ENCODE results near the gene SIK2. TPM values are rescaled to one million over a fixed set of nuclear protein-coding genes. Genes with fewer than 3 reads are reported as not detected.
A peak's percentile ranks its signal among the peaks of the same experiment; 100 is the strongest.

SIK2 gene
- total and polyA plus RNA-seq, 4 donors, result 7.2 to 31.8 (median 17.3) TPM

- TF ChIP-seq CTCF (IDR thresholded peaks at IDR 0.05; ENCODE audit: control extremely low read depth, extremely low read depth), result no peak
- peaks cover 0 to 8% (median 7%) of the 10 kb centered on the region in 4 donors for H3K36me3 ChIP-seq (ENCODE audit: control insufficient read depth in 4 of 4, insufficient read depth in 4 of 4, low read length in 4 of 4)
- no peaks in the 10 kb centered on the region for H3K27me3 ChIP-seq (ENCODE audit: control insufficient read depth in 3 of 3, insufficient read depth in 3 of 3, low read length in 2 of 3)
- H3K9ac ChIP-seq (ENCODE audit: insufficient read depth in 1 of 2, low read length in 2 of 2), result no peak overlapping the region
- peaks cover 0 to 52% (median 2%) of the 10 kb centered on the region in 5 donors for H3K4me1 ChIP-seq (ENCODE audit: control insufficient read depth in 5 of 5, insufficient read depth in 5 of 5, low read length in 5 of 5)
- WGBS, 2 donors, result 52 to 60% methylated on average over 5 of the region's 5 CpGs
- ATAC-seq (ENCODE audit: insufficient read depth, low FRiP score) (no peak), DNase-seq (peak in 2 of 3 donors; percentile 30 to 43)
- peak overlapping the region in 1 of 2 donors; percentile 60 for H3K27ac ChIP-seq (ENCODE audit: low read depth in 1 of 2, low read length in 1 of 2)
- H3K4me3 ChIP-seq, result no peak overlapping the region
- no peaks in the 10 kb centered on the region for H3K9me3 ChIP-seq (ENCODE audit: control insufficient read depth in 4 of 4, insufficient read depth in 3 of 4, low read length in 3 of 4)
Measured at GRCh38 chr11:111634981-111635705, 32.9 kb downstream of the SIK2 start.

DNA sequence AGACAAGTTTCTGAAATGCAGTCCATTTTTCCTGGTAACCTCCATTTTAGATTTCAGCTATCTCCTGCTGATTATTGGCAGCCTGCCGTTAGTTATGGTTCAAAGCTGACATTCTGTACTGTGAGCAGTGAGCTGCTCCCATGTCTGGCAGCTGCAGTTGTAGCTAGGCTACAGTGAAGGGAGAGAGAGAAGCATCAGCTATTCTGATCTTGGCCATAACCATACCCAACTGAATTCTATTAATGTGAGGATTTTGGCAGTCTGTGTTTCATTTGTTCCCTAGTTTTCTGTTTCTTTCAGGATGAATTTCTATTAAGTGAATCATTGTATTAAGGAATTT is 33.4 kb downstream of the SIK2 start:
- peaks cover 0 to 50% (median 2%) of the 10 kb centered on the region in 5 donors for H3K4me1 ChIP-seq (ENCODE audit: control insufficient read depth in 5 of 5, insufficient read depth in 5 of 5, low read length in 5 of 5)
- H3K36me3 ChIP-seq (ENCODE audit: control insufficient read depth in 4 of 4, insufficient read depth in 4 of 4, low read length in 4 of 4), result peaks cover 0 to 8% (median 7%) of the 10 kb centered on the region in 4 donors
- no peak overlapping the region for H3K9ac ChIP-seq (ENCODE audit: insufficient read depth in 1 of 2, low read length in 2 of 2)
- TF ChIP-seq CTCF (IDR thresholded peaks at IDR 0.05; ENCODE audit: control extremely low read depth, extremely low read depth), result no peak
- no peaks in the 10 kb centered on the region for H3K27me3 ChIP-seq (ENCODE audit: control insufficient read depth in 3 of 3, insufficient read depth in 3 of 3, low read length in 2 of 3)
- 60 to 69% methylated on average over 1 of the region's 1 CpG for WGBS, 2 donors
- no peak overlapping the region for H3K4me3 ChIP-seq
- no peaks in the 10 kb centered on the region for H3K9me3 ChIP-seq (ENCODE audit: control insufficient read depth in 4 of 4, insufficient read depth in 3 of 4, low read length in 3 of 4)
- ATAC-seq (ENCODE audit: insufficient read depth, low FRiP score) (no peak), DNase-seq (peak; percentile 67 to 82 (median 81))
- peak overlapping the region; percentile 39 to 60 for H3K27ac ChIP-seq (ENCODE audit: low read depth in 1 of 2, low read length in 1 of 2)

DNA sequence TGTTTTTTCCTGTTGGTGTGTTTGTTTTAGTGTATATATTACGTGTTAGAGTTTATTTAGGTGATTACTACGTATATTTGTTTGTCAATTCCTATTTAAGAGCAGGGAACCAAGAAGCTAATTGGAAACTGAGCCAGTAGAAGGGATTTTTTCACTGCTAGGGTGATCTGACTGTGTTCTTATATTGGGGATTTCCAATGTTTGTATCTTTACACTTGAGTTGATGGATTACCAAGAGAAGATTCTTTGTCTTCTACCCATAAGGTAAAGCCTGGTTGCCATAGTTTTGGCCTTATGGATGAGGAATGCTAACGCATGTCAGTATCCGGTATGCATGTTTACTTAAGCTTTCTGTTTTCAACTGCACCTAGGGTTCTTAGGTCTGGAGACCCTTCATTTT is 35.6 kb downstream of the SIK2 start:
- TF ChIP-seq CTCF (IDR thresholded peaks at IDR 0.05; ENCODE audit: control extremely low read depth, extremely low read depth), result no peak
- H3K9ac ChIP-seq (ENCODE audit: insufficient read depth in 1 of 2, low read length in 2 of 2), result no peak overlapping the region
- peaks cover 0 to 42% (median 2%) of the 10 kb centered on the region in 5 donors for H3K4me1 ChIP-seq (ENCODE audit: control insufficient read depth in 5 of 5, insufficient read depth in 5 of 5, low read length in 5 of 5)
- no peak overlapping the region for H3K4me3 ChIP-seq
- 93% methylated on average over 4 of the region's 4 CpGs for WGBS, 2 donors
- DNase-seq, result no peak
- ATAC-seq (ENCODE audit: insufficient read depth, low FRiP score), result no peak
- H3K36me3 ChIP-seq (ENCODE audit: control insufficient read depth in 4 of 4, insufficient read depth in 4 of 4, low read length in 4 of 4), result peaks cover 0 to 11% (median 7%) of the 10 kb centered on the region in 4 donors
- H3K9me3 ChIP-seq (ENCODE audit: control insufficient read depth in 4 of 4, insufficient read depth in 3 of 4, low read length in 3 of 4), result no peaks in the 10 kb centered on the region
- no peaks in the 10 kb centered on the region for H3K27me3 ChIP-seq (ENCODE audit: control insufficient read depth in 3 of 3, insufficient read depth in 3 of 3, low read length in 2 of 3)
- no peak overlapping the region for H3K27ac ChIP-seq (ENCODE audit: low read depth in 1 of 2, low read length in 1 of 2)
